SJCRH30 (cell line): ENCODE results near the gene NRAS. TPM values are rescaled to one million over a fixed set of nuclear protein-coding genes. Genes with fewer than 3 reads are reported as not detected.
A peak's percentile ranks its signal among the peaks of the same experiment; 100 is the strongest.

Experiments used
- DNase-seq, 2 experiments: peaks; one replicate each; pipeline ENCODE4 v3.0.0-alpha.2; 2015 to 2020
- H3K27ac ChIP-seq: fragments of 250-450 bp; sonication (Bioruptor Pico); 2 replicates; pipeline ENCODE4 v1.5.1; 2020; ENCODE audit warnings: mild to moderate bottlenecking, moderate library complexity
- H3K27me3 ChIP-seq: fragments of 250-450 bp; sonication (Bioruptor Pico); 2 replicates; pipeline ENCODE4 v1.5.1; 2020; ENCODE audit warnings: mild to moderate bottlenecking, moderate library complexity
- H3K36me3 ChIP-seq: fragments of 250-450 bp; sonication (Bioruptor Pico); 2 replicates; pipeline ENCODE4 v1.5.1; 2020; ENCODE audit warnings: mild to moderate bottlenecking, moderate library complexity
- H3K4me1 ChIP-seq: fragments of 250-450 bp; sonication (Bioruptor Pico); 2 replicates; pipeline ENCODE4 v1.5.1; 2020; ENCODE audit warnings: mild to moderate bottlenecking, moderate library complexity
- H3K4me3 ChIP-seq: fragments of 250-450 bp; sonication (Bioruptor Pico); 2 replicates; pipeline ENCODE4 v1.5.1; 2020; ENCODE audit warnings: mild to moderate bottlenecking, moderate library complexity
- H3K9me3 ChIP-seq: fragments of 250-450 bp; sonication (Bioruptor Pico); replicated peaks from 2 replicates; pipeline ENCODE4 v1.5.1; 2020; ENCODE audit warnings: mild to moderate bottlenecking, moderate library complexity
- total RNA-seq: library from RNA; depleted of rRNA; stranded (reverse); fragments of >200 nt; shearing (Covaris generic); gene quantifications from 2 replicates; pipeline ENCODE4 v1.2.3, GENCODE V29; 2014

The NRAS gene
- total RNA-seq, 1 experiment from 2014 or later: 74.9 TPM

GRCh38 chr1:114745291-114745690 lies 28.7 kb upstream of the NRAS start:
- no peaks in the 10 kb centered on the region for H3K27me3 ChIP-seq
- peaks cover 12% of the 10 kb centered on the region for H3K4me1 ChIP-seq
- no peak for DNase-seq
- H3K4me3 ChIP-seq: no peak overlapping the region
- no peak overlapping the region for H3K27ac ChIP-seq
- no peaks in the 10 kb centered on the region for H3K9me3 ChIP-seq
- H3K36me3 ChIP-seq: peaks cover 86% of the 10 kb centered on the region

DNA sequence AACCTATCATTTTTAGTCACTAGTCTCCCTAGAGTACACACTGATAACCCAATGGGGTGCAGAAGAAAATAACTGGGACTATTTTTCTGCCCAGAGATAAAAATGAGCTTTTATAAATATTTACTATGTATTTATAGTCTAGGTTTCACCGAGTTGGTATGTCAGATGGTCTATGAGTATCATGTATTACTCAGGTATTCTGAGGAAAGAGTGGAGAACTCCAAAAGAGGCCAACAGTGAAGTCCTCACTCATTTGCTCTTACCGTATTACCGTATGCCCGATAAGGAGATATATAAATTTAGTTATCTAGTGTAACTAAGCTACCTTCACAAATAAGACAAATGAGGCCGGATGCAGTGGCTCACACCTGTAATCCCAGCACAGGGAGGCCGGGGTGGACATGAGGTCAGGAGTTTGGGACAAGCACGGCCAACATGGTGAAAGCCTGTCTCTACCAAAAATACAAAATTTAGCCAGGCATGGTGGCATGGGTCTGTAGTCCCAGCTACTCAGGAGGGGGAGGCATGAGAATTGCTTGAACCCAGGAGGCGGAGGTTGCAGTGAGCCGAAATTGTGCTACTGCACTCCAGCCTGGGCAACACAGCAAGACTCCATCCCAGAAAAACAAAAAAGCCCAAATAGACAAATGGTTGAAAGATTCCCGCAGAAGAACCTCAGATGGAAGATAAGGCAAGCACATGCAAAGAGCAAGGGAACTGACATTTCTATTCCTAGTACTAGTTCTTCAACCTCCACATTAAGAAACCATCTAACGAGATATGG lies 25.6 kb upstream of the NRAS start:
- Histone ChIP-seq H3K36me3 (peaks cover 80% of the 10 kb centered on the region), H3K4me3 (no peak overlapping the region), H3K9me3 (no peaks in the 10 kb centered on the region), H3K27me3 (no peaks in the 10 kb centered on the region), H3K27ac (no peak overlapping the region), H3K4me1 (no peaks in the 10 kb centered on the region)
- DNase-seq: no peak

- H3K27ac ChIP-seq: no peak overlapping the region
- no peak overlapping the region for H3K4me3 ChIP-seq
- H3K4me1 ChIP-seq: no peaks in the 10 kb centered on the region
- H3K27me3 ChIP-seq: no peaks in the 10 kb centered on the region
- no peaks in the 10 kb centered on the region for H3K9me3 ChIP-seq
- H3K36me3 ChIP-seq: peaks cover 80% of the 10 kb centered on the region
- no peak for DNase-seq
These were observed 23.8 kb upstream of the NRAS start for GRCh38 chr1:114740331-114740730.

DNA sequence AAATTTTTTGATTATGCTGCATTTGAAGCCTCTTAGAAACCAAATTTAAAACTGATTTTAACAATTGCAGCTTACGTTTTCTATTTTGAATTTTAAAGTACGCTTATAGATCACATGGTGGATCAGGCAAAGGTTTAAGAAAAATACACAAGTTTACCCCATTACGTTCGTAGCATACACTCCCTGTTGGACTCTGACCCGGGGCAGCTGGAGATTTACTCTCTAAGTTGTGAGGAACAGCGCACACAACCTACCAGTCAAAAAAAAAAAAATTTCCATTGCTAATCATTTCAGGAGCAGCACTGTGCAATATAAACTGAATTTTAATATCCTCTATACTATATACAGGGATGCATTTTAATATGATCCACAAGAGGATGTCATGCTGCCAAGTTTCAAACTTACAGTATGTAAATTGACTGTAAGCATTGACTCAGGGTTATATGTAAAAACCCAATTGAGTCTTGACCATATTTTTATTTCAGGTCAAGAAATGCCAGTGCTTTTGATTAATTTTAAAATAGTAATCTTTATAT lies 20.8 kb upstream of the NRAS start:
- Histone ChIP-seq H3K4me3 (no peak overlapping the region), H3K4me1 (no peaks in the 10 kb centered on the region), H3K36me3 (peaks cover 85% of the 10 kb centered on the region), H3K9me3 (no peaks in the 10 kb centered on the region), H3K27ac (no peak overlapping the region), H3K27me3 (no peaks in the 10 kb centered on the region)
- no peak for DNase-seq

GRCh38 chr1:114735479-114735878 lies 18.9 kb upstream of the NRAS start:
- H3K4me3 ChIP-seq: no peak overlapping the region
- H3K36me3 ChIP-seq: peaks cover 93% of the 10 kb centered on the region
- H3K9me3 ChIP-seq: no peaks in the 10 kb centered on the region
- H3K27me3 ChIP-seq: no peaks in the 10 kb centered on the region
- no peak overlapping the region for H3K27ac ChIP-seq
- H3K4me1 ChIP-seq: no peaks in the 10 kb centered on the region
- DNase-seq: no peak

GRCh38 chr1:114729782-114730181 lies 13.2 kb upstream of the NRAS start:
- no peak overlapping the region for H3K4me3 ChIP-seq
- no peak overlapping the region for H3K27ac ChIP-seq
- no peaks in the 10 kb centered on the region for H3K27me3 ChIP-seq
- peaks cover 97% of the 10 kb centered on the region for H3K36me3 ChIP-seq
- DNase-seq: no peak
- H3K4me1 ChIP-seq: no peaks in the 10 kb centered on the region
- no peaks in the 10 kb centered on the region for H3K9me3 ChIP-seq

DNA sequence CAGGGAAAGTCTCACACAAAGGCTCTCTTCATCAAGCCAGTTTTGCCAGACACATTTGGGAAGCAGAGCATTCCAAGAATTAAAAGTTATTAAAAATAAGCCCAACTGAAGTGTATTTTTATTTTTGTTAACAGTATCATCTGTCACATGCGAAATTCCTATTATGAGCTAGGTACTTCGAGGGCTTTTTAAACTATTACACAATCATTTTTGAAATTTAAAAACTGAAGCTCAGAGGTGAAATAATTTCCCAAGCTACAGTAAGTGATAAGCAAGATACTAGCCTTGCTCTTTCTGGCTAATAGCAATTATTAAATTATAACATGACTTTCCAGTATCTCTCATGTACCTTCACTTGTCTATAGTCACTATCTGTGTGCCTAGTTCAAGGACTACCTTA lies 12.0 kb upstream of the NRAS start:
- Histone ChIP-seq H3K4me3 (no peak overlapping the region), H3K27ac (no peak overlapping the region), H3K4me1 (no peaks in the 10 kb centered on the region), H3K9me3 (no peaks in the 10 kb centered on the region), H3K36me3 (peaks cover 97% of the 10 kb centered on the region), H3K27me3 (no peaks in the 10 kb centered on the region)
- no peak for DNase-seq

- Histone ChIP-seq H3K36me3 (peaks cover 97% of the 10 kb centered on the region), H3K27ac (no peak overlapping the region), H3K4me3 (no peak overlapping the region), H3K9me3 (no peaks in the 10 kb centered on the region), H3K4me1 (no peaks in the 10 kb centered on the region), H3K27me3 (no peaks in the 10 kb centered on the region)
- DNase-seq: no peak
These were observed 8.7 kb upstream of the NRAS start for GRCh38 chr1:114725230-114725629.

DNA sequence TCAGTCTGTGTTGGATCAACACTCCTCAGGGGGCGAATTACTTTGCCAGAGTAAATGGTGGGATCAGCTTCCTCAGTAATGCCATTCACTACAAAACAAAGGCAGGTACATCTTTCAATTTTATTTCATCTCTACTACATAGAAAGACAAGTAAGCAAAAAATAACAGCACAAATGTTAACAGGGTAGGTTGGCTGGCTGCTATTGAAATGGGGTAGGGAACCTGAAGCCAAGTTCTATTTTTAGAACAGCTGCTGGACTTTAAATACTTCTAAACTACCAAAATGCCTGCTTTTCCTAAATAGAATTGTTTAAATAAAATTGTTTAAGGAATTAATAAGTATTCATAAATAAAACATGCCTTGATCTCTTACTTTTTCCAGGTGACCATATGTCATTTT lies 7.3 kb upstream of the NRAS start:
- Histone ChIP-seq H3K27me3 (no peaks in the 10 kb centered on the region), H3K36me3 (peaks cover 98% of the 10 kb centered on the region), H3K4me1 (no peaks in the 10 kb centered on the region), H3K27ac (no peak overlapping the region), H3K4me3 (no peak overlapping the region), H3K9me3 (no peaks in the 10 kb centered on the region)
- no peak for DNase-seq

GRCh38 chr1:114723457-114723856 lies 6.9 kb upstream of the NRAS start:
- Histone ChIP-seq H3K9me3 (no peaks in the 10 kb centered on the region), H3K4me3 (no peak overlapping the region), H3K4me1 (no peaks in the 10 kb centered on the region), H3K27me3 (no peaks in the 10 kb centered on the region), H3K36me3 (peaks cover 98% of the 10 kb centered on the region), H3K27ac (no peak overlapping the region)
- no peak for DNase-seq

GRCh38 chr1:114720492-114720891 lies 3.9 kb upstream of the NRAS start:
- Histone ChIP-seq H3K27me3 (no peaks in the 10 kb centered on the region), H3K9me3 (no peaks in the 10 kb centered on the region), H3K27ac (no peak overlapping the region), H3K4me3 (no peak overlapping the region), H3K36me3 (peaks cover 92% of the 10 kb centered on the region), H3K4me1 (peaks cover 4% of the 10 kb centered on the region; the same call in 1 of the 2 replicates)
- DNase-seq: no peak

GRCh38 chr1:114719424-114719787 lies 2.8 kb upstream of the NRAS start:
- peaks cover 91% of the 10 kb centered on the region for H3K36me3 ChIP-seq

DNA sequence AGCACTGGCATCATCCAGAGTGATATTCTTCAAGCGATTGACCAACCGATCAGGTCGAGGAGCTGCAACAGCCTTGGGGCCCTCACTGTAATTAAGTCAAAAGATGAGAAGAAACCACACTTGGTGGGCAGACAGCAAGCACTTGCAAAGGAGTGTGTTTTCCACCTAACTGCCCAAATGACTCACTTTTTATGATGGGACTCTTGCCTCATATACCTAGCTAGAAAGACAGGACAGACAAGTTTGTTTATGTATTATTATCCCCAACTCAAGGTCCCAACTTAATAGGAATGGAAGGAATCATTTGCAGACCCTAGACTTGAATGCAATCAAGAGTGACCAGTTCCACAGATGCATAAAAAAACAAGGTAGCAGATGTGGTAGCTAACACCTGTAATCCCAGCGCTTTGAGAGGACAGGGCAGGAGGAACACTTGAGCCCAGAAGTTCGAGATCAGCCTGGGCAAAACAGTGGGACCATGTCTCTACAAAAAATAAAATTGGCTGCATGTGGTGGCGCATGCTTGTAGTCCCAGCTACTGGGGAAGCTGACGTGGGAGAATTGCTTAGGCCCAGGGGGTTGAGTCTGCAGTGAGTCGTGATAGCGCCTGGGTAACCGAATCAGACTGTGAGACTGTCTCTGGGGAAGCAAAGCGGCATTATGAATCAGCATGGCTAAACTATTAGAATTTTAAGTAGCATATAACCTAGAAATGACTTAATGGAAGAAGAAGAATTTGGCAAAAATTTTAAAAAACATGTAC lies 2.3 kb upstream of the NRAS start:
- H3K9me3 ChIP-seq: no peaks in the 10 kb centered on the region
- no peak for DNase-seq

More at GRCh38 chr1:114719424-114719787, 2.8 kb upstream of the NRAS start:
- no peaks in the 10 kb centered on the region for H3K9me3 ChIP-seq
- peaks cover 6% of the 10 kb centered on the region; the same call in 1 of the 2 replicates for H3K4me1 ChIP-seq
- no peak overlapping the region for H3K27ac ChIP-seq
- H3K4me3 ChIP-seq: no peak overlapping the region
- H3K27me3 ChIP-seq: no peaks in the 10 kb centered on the region
- no peak for DNase-seq

GRCh38 chr1:114715952-114716303 lies 643 bp downstream of the NRAS start:
- peaks cover 80% of the 10 kb centered on the region for H3K36me3 ChIP-seq
- H3K4me3 ChIP-seq: peak overlapping the region; percentile 90
- H3K27me3 ChIP-seq: no peaks in the 10 kb centered on the region
- no peak for DNase-seq
- H3K4me1 ChIP-seq: peaks cover 6% of the 10 kb centered on the region; the same call in 1 of the 2 replicates
- peak overlapping the region; percentile 81 for H3K27ac ChIP-seq
- no peaks in the 10 kb centered on the region for H3K9me3 ChIP-seq

More for the DNA sequence above, 2.3 kb upstream of the NRAS start:
- peaks cover 6% of the 10 kb centered on the region; the same call in 1 of the 2 replicates for H3K4me1 ChIP-seq
- no peak overlapping the region for H3K27ac ChIP-seq
- peaks cover 90% of the 10 kb centered on the region for H3K36me3 ChIP-seq
- no peaks in the 10 kb centered on the region for H3K27me3 ChIP-seq
- no peak overlapping the region for H3K4me3 ChIP-seq

GRCh38 chr1:114712977-114713376 lies 3.6 kb downstream of the NRAS start:
- Histone ChIP-seq H3K4me1 (peaks cover 6% of the 10 kb centered on the region; the same call in 1 of the 2 replicates), H3K36me3 (peaks cover 75% of the 10 kb centered on the region), H3K4me3 (no peak overlapping the region), H3K9me3 (no peaks in the 10 kb centered on the region), H3K27me3 (no peaks in the 10 kb centered on the region), H3K27ac (no peak overlapping the region)
- DNase-seq: no peak
